Cardiac muscle cell (in vitro differentiated cells and primary cell): Measurements from ENCODE around the gene ACTA1. TPM values are rescaled to one million over a fixed set of nuclear protein-coding genes. Genes with fewer than 3 reads are reported as not detected.

Source experiments
- DNase-seq, 2 donors: peaks; one replicate each; pipeline versions ENCODE4 v3.0.0 to v3.0.0-alpha.2; 2010 to 2017; ENCODE audit warnings: low read depth in 1 of 2, low spot score in 1 of 2
- H3K27ac ChIP-seq: fragments of 200-600 bp; sonication (generic); 2 replicates; pipeline ENCODE4 v1.5.1; 2016
- H3K27me3 ChIP-seq: fragments of 200-600 bp; sonication (generic); 2 replicates; pipeline ENCODE4 v1.6.0; 2016; ENCODE audit warnings: control low read depth
- H3K36me3 ChIP-seq: fragments of 200-600 bp; sonication (generic); 2 replicates; pipeline ENCODE4 v1.5.1; 2016; ENCODE audit warnings: control low read depth
- H3K4me1 ChIP-seq: fragments of 200-600 bp; sonication (generic); 2 replicates; pipeline ENCODE4 v1.8.1; 2017; ENCODE audit warnings: low read depth, mild to moderate bottlenecking, mixed run types
- H3K4me3 ChIP-seq: fragments of 200-600 bp; sonication (generic); 2 replicates; pipeline ENCODE4 v1.5.1; 2016; ENCODE audit warnings: mild to moderate bottlenecking
- H3K9me3 ChIP-seq: fragments of 200-600 bp; sonication (generic); 2 replicates; pipeline ENCODE4 v1.5.1; 2017; ENCODE audit warnings: low read depth, mild to moderate bottlenecking, control low read depth
- polyA plus RNA-seq: library from polyadenylated mRNA; unstranded; fragments of >200 nt; fragmentation: Nextera tagmentation; extraction: Ambion mirVana; gene quantifications from 2 replicates; pipeline ENCODE4 v1.2.1, GENCODE V29; 2016
- total RNA-seq: library from RNA; depleted of rRNA; stranded (reverse); fragments of >200 nt; gene quantifications from 2 replicates; pipeline ENCODE4 v1.2.3, GENCODE V29; 2016
- TF ChIP-seq, protein P1 (sequence below): IDR thresholded peaks from 2 replicates; pipeline ENCODE4 v1.5.1; 2012; ENCODE audit warnings: low read depth, mild to moderate bottlenecking, low read length

ACTA1 gene
- total and polyA plus RNA-seq, 2 experiments from 2014 or later = 18.7 to 1,977 TPM

DNA sequence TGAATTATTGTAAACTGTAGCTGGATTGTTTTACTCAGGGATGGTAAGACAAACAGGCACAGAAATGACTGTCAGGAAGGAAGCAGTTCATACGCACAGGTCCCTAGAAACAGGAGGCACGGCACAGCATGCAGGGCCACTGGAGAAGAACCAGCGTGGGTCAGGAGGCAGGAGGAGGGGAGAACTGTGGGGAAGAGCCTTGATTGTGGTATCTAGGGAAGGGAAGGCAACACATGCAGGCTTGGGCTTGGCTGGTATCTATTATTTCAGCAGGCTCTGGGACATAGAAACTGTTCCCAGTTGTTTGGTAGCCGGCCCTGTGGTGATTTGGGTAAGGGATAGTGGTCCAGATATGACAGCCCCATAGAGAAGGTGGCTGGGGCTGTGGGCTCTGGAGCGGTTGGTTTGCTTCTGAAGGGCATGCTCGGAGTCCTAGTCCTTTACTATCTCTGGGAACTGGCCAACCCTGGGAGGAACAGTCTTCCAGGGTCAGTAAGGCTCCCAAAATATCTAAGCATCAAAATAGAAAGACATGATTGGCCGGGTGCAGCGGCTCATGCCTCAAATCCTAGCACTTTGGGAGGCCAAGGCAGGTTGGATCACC is 47.9 kb downstream of the ACTA1 start:
- TF ChIP-seq, protein P1, sequence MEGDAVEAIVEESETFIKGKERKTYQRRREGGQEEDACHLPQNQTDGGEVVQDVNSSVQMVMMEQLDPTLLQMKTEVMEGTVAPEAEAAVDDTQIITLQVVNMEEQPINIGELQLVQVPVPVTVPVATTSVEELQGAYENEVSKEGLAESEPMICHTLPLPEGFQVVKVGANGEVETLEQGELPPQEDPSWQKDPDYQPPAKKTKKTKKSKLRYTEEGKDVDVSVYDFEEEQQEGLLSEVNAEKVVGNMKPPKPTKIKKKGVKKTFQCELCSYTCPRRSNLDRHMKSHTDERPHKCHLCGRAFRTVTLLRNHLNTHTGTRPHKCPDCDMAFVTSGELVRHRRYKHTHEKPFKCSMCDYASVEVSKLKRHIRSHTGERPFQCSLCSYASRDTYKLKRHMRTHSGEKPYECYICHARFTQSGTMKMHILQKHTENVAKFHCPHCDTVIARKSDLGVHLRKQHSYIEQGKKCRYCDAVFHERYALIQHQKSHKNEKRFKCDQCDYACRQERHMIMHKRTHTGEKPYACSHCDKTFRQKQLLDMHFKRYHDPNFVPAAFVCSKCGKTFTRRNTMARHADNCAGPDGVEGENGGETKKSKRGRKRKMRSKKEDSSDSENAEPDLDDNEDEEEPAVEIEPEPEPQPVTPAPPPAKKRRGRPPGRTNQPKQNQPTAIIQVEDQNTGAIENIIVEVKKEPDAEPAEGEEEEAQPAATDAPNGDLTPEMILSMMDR = no peak
- H3K4me3 ChIP-seq = no peak overlapping the region
- no peaks in the 10 kb centered on the region for H3K4me1 ChIP-seq
- H3K27me3 ChIP-seq = no peaks in the 10 kb centered on the region
- DNase-seq = no peak
- no peaks in the 10 kb centered on the region for H3K36me3 ChIP-seq
- no peak overlapping the region for H3K27ac ChIP-seq
- no peaks in the 10 kb centered on the region for H3K9me3 ChIP-seq

DNA sequence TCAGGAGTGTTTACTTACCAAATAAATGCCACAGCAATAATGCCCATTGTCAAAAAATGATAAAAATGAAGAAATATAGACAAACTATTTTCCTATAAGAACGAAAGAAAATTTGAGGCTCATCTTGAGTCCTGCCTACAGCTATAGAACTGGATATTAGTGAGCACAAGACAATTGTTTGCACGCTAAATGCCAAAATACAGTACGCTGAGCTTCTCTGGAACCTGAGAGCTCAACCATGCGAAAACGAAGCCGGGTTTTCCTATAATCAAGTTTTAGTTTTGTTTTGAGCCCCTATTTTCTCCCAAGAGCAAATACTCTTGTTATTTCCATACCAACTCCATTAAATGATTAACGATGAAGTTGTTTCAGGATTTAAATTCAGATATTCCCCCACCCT is 49.1 kb downstream of the ACTA1 start:
- Histone ChIP-seq H3K36me3 (no peaks in the 10 kb centered on the region), H3K4me3 (no peak overlapping the region), H3K27ac (no peak overlapping the region), H3K9me3 (no peaks in the 10 kb centered on the region), H3K27me3 (no peaks in the 10 kb centered on the region), H3K4me1 (no peaks in the 10 kb centered on the region)
- TF ChIP-seq, protein P1 = no peak
- DNase-seq = no peak

DNA sequence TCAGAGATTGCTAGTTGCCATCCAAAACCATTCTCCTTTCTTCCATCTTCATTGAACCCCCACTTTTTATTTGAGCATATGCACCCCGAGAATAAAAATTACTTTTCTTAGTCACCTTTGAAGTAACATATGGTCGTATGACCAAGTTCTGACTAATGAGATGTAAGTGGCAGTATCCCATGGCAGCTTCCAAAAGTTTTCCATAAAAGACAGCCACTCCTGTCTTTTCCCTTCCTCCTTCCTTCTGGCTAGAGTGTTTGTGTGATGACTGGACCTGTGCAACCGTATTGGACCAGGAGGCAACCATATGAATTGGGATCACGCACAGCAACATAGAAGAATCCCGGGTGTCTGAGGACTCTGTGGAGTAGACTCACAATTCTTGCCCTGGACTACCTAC is 49.9 kb downstream of the ACTA1 start:
- no peaks in the 10 kb centered on the region for H3K36me3 ChIP-seq
- H3K27me3 ChIP-seq = no peaks in the 10 kb centered on the region
- no peak overlapping the region for H3K27ac ChIP-seq
- H3K4me1 ChIP-seq = no peaks in the 10 kb centered on the region
- TF ChIP-seq, protein P1 = no peak
- no peak for DNase-seq
- no peaks in the 10 kb centered on the region for H3K9me3 ChIP-seq
- no peak overlapping the region for H3K4me3 ChIP-seq

DNA sequence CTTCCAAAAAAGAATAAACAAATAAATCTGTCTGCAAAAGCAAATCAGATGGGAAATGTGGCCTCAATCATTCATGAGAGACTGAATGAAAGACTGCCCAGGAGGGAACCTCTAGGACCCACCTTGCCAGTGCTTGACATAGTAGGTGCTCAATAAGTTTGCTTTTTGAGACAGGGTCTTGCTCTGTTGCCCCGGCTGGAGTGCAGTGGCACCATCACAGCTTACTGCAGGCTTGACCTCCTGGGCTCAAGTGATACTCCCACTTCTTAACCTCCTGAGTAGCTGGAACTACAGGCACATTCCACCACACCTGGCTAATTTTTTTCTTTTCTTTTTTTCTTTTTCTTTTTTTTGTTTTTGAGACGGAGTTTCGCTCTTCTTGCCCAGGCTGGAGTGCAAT is 50.7 kb downstream of the ACTA1 start:
- DNase-seq = no peak
- Histone ChIP-seq H3K27ac (no peak overlapping the region), H3K4me3 (no peak overlapping the region), H3K27me3 (no peaks in the 10 kb centered on the region), H3K36me3 (no peaks in the 10 kb centered on the region), H3K4me1 (no peaks in the 10 kb centered on the region), H3K9me3 (no peaks in the 10 kb centered on the region)
- TF ChIP-seq, protein P1 = no peak

Other genes with a start within 250 kb of the ACTA1 start
- 43.2 and 64.8 TPM in 2 replicates for gene RAB4A, start 163.0 kb downstream of the ACTA1 start, total RNA-seq
- 60.7 and 69.7 TPM in 2 replicates for gene RAB4A, start 163.0 kb downstream of the ACTA1 start, polyA plus RNA-seq
- gene CCSAP, start 91.0 kb downstream of the ACTA1 start, total RNA-seq = 3.7 and 6.3 TPM in 2 replicates
- gene CCSAP, start 91.0 kb downstream of the ACTA1 start, polyA plus RNA-seq = 4.1 and 6.6 TPM in 2 replicates
- gene NUP133, start 74.2 kb upstream of the ACTA1 start, total RNA-seq = 60.2 and 67.4 TPM in 2 replicates
- 32.5 and 33.6 TPM in 2 replicates for gene NUP133, start 74.2 kb upstream of the ACTA1 start, polyA plus RNA-seq
- gene ABCB10, start 124.6 kb upstream of the ACTA1 start, total RNA-seq = 13.6 and 19.3 TPM in 2 replicates
- 17.0 and 22.6 TPM in 2 replicates for gene ABCB10, start 124.6 kb upstream of the ACTA1 start, polyA plus RNA-seq
- 9.6 and 10.2 TPM in 2 replicates for gene TAF5L, start 192.0 kb upstream of the ACTA1 start, total RNA-seq
- 2.5 and 3.2 TPM in 2 replicates for gene TAF5L, start 192.0 kb upstream of the ACTA1 start, polyA plus RNA-seq
- gene URB2, start 192.2 kb upstream of the ACTA1 start, total RNA-seq = 5.4 and 7.5 TPM in 2 replicates
- 3.4 and 4.7 TPM in 2 replicates for gene URB2, start 192.2 kb upstream of the ACTA1 start, polyA plus RNA-seq